Activated CD4-positive, alpha-beta T cell treated with anti-CD3 and anti-CD28 coated beads, Interleukin-2, amount 10 ng/mL, durations not matched to agents 24 days and 14 days (primary cell): ENCODE results near the gene GZMH. TPM values are rescaled to one million over a fixed set of nuclear protein-coding genes. Genes with fewer than 3 reads are reported as not detected.
A peak's percentile ranks its signal among the peaks of the same experiment; 100 is the strongest.
"Not testable (repeated sequence)": the region's sequence is repeated elsewhere in the genome, so short reads cannot be mapped to it uniquely, and the experiment has no call there.

Experiments
- DNase-seq: peaks from one replicate; pipeline ENCODE4 v3.0.0; 2022
- H3K27ac Mint-ChIP-seq: one replicate; pipeline ENCODE4 v1.8.0; 2022; ENCODE audit warnings: mild to moderate bottlenecking, mixed read lengths
- H3K27me3 Mint-ChIP-seq: one replicate; pipeline ENCODE4 v1.8.0; 2022; ENCODE audit warnings: mixed read lengths
- H3K36me3 Mint-ChIP-seq: one replicate; pipeline ENCODE4 v1.8.0; 2022; ENCODE audit warnings: low read depth, mild to moderate bottlenecking, mixed read lengths
- H3K4me1 Mint-ChIP-seq: one replicate; pipeline ENCODE4 v1.8.0; 2021; ENCODE audit warnings: mixed read lengths
- H3K4me3 Mint-ChIP-seq: one replicate; pipeline ENCODE4 v1.8.0; 2022; ENCODE audit warnings: mild to moderate bottlenecking, moderate library complexity, mixed read lengths
- H3K9me3 Mint-ChIP-seq: one replicate; pipeline ENCODE4 v1.8.0; 2021; ENCODE audit warnings: mixed read lengths
- intact Hi-C: fragments of 100-400 bp; cut with micrococcal nuclease; formaldehyde crosslinking; loops from one replicate; pipeline ENCODE4 v1.15.1; 2023
- total RNA-seq: library from RNA; stranded (reverse); gene quantifications from 2 replicates; pipeline ENCODE4 v1.2.3, GENCODE V29; 2022

Gene GZMH
- total RNA-seq, 1 donor from 2014 or later: 24.3 TPM

- H3K27ac Mint-ChIP-seq: no peak overlapping the region
These were observed 4.3 kb upstream of the GZMH start for GRCh38 chr14:24613747-24614146.

DNA sequence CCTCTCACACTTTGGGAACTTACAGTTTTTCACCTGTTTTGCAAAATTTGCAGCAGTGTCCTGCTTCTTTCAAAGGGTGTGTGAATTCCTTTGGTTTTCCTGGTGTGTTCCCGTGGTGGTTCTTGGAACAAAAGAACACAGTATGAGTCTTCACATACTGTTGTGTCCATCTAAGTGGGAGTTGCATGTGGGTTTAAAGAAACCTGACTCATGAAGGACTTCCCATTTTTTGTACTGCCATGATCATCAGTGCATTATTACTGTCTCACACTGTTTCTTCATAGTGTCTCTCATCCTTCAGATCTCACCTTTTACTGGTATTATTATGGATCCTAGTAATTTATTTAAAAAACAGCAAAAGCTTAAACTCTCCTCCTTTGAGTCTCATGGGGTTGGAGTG, 3.8 kb upstream of the GZMH start:
- Mint-ChIP-seq H3K4me1 (peaks cover 50% of the 10 kb centered on the region), H3K27ac (peak overlapping the region; percentile 51), H3K36me3 (no peaks in the 10 kb centered on the region), H3K9me3 (peaks cover 6% of the 10 kb centered on the region), H3K27me3 (no peaks in the 10 kb centered on the region), H3K4me3 (no peak overlapping the region)
- no peak for DNase-seq
- intact Hi-C loops: no loop called here

More at GRCh38 chr14:24613747-24614146, 4.3 kb upstream of the GZMH start:
- Mint-ChIP-seq H3K27me3 (peaks cover 1% of the 10 kb centered on the region), H3K36me3 (peaks cover 2% of the 10 kb centered on the region), H3K9me3 (peaks cover 11% of the 10 kb centered on the region), H3K4me3 (no peak overlapping the region), H3K4me1 (peaks cover 45% of the 10 kb centered on the region)
- DNase-seq: no peak
- intact Hi-C loops: no loop called here

- peaks cover 61% of the 10 kb centered on the region for H3K4me1 Mint-ChIP-seq
- H3K4me3 Mint-ChIP-seq: no peak overlapping the region
- H3K9me3 Mint-ChIP-seq: peaks cover 3% of the 10 kb centered on the region
- peaks cover 2% of the 10 kb centered on the region for H3K36me3 Mint-ChIP-seq
- peak; percentile 55 for DNase-seq
- H3K27ac Mint-ChIP-seq: no peak overlapping the region
- H3K27me3 Mint-ChIP-seq: no peaks in the 10 kb centered on the region
- intact Hi-C loops: no loop called here
These were observed 2.7 kb upstream of the GZMH start for GRCh38 chr14:24612196-24612595.

DNA sequence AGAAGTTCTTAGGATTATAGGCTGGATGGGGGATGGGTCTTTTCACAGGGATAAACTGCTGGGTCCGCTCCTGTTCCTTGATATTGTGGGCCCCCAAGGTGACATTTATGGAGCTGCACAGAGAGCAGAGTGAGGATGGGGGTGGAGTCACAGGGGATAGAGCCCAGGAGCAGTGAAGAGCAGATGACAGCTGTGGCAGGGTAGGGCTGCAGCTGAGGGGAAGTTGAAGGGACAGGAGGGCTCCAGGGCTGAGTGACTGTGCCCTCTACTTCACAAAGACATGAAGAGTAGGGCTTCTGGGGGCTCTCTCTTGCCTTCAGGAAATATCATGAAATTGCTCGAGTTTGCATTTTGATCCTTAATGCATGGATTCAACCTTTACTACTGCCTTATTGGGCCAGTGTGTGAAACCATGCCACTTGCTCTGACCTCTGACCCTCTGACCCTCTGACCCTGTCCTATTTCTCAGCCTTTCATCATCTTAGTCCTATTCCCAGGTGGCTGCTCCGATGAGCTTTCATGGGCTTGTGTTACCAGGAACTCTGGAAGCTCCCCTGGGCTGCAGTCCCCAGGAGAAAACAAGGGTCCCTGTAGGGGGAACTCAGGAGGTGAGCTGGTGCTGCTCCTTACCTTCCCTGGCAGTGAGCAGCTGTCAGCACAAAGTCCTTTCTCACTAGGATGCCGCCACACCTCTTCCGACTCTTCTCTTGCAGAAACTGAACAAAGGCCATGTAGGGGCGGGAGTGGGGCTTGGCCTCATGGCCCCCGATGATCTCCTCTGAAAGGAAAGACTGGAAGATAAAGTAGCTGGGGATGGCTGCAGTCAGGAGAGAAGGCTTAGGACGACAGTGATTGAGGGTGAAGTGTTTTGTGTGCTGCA, 1.6 kb downstream of the GZMH start:
- peak; percentile 62 for DNase-seq
- no peaks in the 10 kb centered on the region for H3K27me3 Mint-ChIP-seq
- peaks cover 2% of the 10 kb centered on the region for H3K36me3 Mint-ChIP-seq
- peaks cover 70% of the 10 kb centered on the region for H3K4me1 Mint-ChIP-seq
- H3K27ac Mint-ChIP-seq: peak overlapping the region; percentile 91
- intact Hi-C loops: no loop called here
- H3K9me3 Mint-ChIP-seq: peaks cover 2% of the 10 kb centered on the region
- peak overlapping the region; percentile 78 for H3K4me3 Mint-ChIP-seq

DNA sequence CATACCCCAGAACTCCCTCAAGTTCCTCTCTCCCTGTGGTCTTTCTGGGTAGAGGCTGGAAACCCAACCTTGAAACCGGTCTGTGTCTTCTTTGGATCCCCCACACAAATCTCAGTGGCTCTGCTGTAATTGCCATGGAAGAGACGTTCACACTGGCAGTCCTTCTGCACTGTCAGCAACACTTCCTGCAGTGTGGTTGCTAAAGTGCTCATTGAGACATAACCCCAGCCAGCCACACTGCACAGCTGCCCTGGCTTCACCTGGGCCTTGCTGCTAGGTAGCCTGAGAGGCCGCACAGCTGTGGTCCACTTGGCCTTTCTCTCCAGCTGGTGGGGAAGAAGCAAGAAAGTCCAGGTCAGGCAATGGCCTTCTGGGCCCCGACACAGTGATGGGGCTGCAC, 2.4 kb downstream of the GZMH start:
- H3K4me3 Mint-ChIP-seq: peak overlapping the region; percentile 78
- H3K4me1 Mint-ChIP-seq: peaks cover 62% of the 10 kb centered on the region
- peak; percentile 75 for DNase-seq
- peak overlapping the region; percentile 91 for H3K27ac Mint-ChIP-seq
- H3K27me3 Mint-ChIP-seq: no peaks in the 10 kb centered on the region
- intact Hi-C loops: no loop called here
- H3K9me3 Mint-ChIP-seq: no peaks in the 10 kb centered on the region
- peaks cover 2% of the 10 kb centered on the region for H3K36me3 Mint-ChIP-seq

GRCh38 chr14:24606297-24606696, 3.2 kb downstream of the GZMH start:
- peak; percentile 61 for DNase-seq
- Mint-ChIP-seq H3K27ac (peak overlapping the region; percentile 91), H3K4me3 (peak overlapping the region; percentile 78), H3K36me3 (peaks cover 2% of the 10 kb centered on the region), H3K9me3 (no peaks in the 10 kb centered on the region), H3K27me3 (no peaks in the 10 kb centered on the region), H3K4me1 (peaks cover 56% of the 10 kb centered on the region)
- intact Hi-C loops: no loop called here

DNA sequence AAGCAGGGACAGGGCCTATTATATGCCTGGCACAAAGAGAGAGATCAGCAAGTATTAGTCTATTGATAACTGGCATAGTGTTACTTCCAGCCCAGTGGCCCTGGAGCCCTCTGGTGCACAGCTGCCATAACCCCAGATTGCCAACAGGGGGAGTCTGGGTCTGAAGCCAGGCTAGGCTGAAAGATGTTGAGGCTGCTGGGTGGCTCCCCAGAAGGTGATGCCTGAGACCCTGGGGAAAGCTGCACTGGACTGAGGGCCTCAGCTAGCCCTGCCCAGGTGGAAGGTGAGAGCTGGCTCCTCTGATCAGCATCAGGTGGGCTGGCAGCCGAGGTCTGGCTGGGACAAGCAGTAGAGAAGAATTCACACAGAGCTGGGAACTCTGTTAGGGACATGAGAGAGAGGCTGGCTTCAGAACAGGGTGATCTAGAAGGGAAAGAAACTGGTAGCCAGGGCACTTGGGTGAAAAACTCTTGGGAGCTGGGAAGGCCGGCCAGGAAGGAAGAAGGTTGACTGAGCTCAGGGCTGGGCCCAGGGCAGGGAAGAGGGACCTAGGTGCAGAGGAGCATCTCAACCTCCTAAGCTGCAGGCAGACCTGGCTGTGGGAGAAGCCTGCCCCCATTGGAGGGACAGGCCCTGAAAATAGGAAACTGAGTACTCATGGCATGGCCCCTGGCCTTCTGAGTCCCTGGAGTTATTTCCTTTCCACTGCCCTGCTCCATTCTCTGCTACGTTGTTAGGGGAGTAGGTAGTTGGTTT, 3.9 kb downstream of the GZMH start:
- Mint-ChIP-seq H3K4me1 (peaks cover 56% of the 10 kb centered on the region), H3K9me3 (peaks cover 3% of the 10 kb centered on the region), H3K27ac (peak overlapping the region; percentile 91), H3K27me3 (no peaks in the 10 kb centered on the region), H3K4me3 (peak overlapping the region; percentile 78), H3K36me3 (peaks cover 2% of the 10 kb centered on the region)
- intact Hi-C loops: loop anchor here (1.0 kb wide), 2 partner anchors 69 to 74 kb away; no protein-coding TSS in a partner anchor
- DNase-seq: peak; percentile 93

- Mint-ChIP-seq H3K4me3 (no peak overlapping the region), H3K9me3 (peaks cover 23% of the 10 kb centered on the region), H3K4me1 (peaks cover 10% of the 10 kb centered on the region), H3K27ac (no peak overlapping the region), H3K36me3 (peaks cover 5% of the 10 kb centered on the region), H3K27me3 (peaks cover 12% of the 10 kb centered on the region)
- no peak for DNase-seq
- intact Hi-C loops: loop anchor here (5.0 kb wide), 1 partner anchor 35 kb away; the partner anchor contains the start of gene GZMB
These were observed 12.1 kb downstream of the GZMH start for GRCh38 chr14:24597403-24597802.

- Mint-ChIP-seq H3K4me3 (no peak overlapping the region), H3K9me3 (peaks cover 29% of the 10 kb centered on the region), H3K36me3 (peaks cover 5% of the 10 kb centered on the region), H3K27ac (peak overlapping the region; percentile 11), H3K27me3 (peaks cover 24% of the 10 kb centered on the region), H3K4me1 (peaks cover 10% of the 10 kb centered on the region)
- DNase-seq: no peak
- intact Hi-C loops: loop anchor here (5.0 kb wide), 1 partner anchor 37 kb away; the partner anchor contains the start of gene GZMB
These were observed 14.2 kb downstream of the GZMH start for GRCh38 chr14:24595073-24595808.

GRCh38 chr14:24591004-24591403, 18.5 kb downstream of the GZMH start:
- DNase-seq, H3K4me3 Mint-ChIP-seq, H3K27ac Mint-ChIP-seq, H3K4me1 Mint-ChIP-seq, H3K36me3 Mint-ChIP-seq, intact Hi-C loops: not testable (repeated sequence)
- peaks cover 18% of the 10 kb centered on the region for H3K27me3 Mint-ChIP-seq
- H3K9me3 Mint-ChIP-seq: peaks cover 24% of the 10 kb centered on the region

DNA sequence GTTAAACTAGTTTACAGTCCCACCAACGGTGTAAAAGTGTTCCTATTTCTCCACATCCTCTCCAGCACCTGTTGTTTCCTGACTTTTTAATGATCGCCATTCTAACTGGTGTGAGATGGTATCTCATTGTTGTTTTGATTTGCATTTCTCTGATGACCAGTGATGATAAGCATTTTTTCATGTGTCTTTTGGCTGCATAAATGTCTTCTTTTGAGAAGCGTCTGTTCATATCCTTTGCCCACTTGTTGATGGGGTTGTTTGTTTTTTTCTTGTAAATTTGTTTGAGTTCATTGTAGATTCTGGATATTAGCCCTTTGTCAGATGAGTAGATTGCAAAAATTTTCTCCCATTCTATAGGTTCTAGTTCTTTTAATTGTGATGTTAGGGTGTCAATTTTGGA, 25.1 kb downstream of the GZMH start:
- H3K27me3 Mint-ChIP-seq, DNase-seq, intact Hi-C loops, H3K4me3 Mint-ChIP-seq, H3K36me3 Mint-ChIP-seq, H3K4me1 Mint-ChIP-seq, H3K27ac Mint-ChIP-seq: not testable (repeated sequence)
- peaks cover 13% of the 10 kb centered on the region for H3K9me3 Mint-ChIP-seq

- H3K4me1 Mint-ChIP-seq: peaks cover 4% of the 10 kb centered on the region
- intact Hi-C loops: no loop called here
- H3K27ac Mint-ChIP-seq: no peak overlapping the region
- DNase-seq: no peak
- H3K4me3 Mint-ChIP-seq: no peak overlapping the region
- H3K27me3 Mint-ChIP-seq: peaks cover 10% of the 10 kb centered on the region
- no peaks in the 10 kb centered on the region for H3K36me3 Mint-ChIP-seq
- no peaks in the 10 kb centered on the region for H3K9me3 Mint-ChIP-seq
These were observed 30.9 kb downstream of the GZMH start for GRCh38 chr14:24578558-24578957.

DNA sequence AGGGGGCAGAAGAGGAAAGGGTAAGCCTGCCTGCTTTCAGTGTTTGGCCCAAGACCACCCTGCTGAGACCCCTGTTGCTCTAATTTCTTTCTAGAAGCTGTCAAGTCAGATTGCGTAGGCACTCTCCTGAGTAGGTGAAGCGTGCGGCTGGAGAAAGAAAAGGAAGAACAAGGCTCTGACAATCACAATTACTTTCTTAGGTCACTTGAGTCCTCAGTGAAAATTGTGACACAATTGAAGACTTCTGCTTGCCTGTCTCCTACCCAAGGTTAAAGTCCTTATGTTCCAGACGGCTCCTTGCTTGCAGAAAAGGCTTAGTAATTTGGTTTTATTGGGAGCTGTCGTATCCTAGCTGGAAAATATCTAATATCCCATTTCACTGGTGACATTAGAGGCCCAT, 32.7 kb downstream of the GZMH start:
- H3K4me1 Mint-ChIP-seq: peaks cover 4% of the 10 kb centered on the region
- H3K27me3 Mint-ChIP-seq: peaks cover 11% of the 10 kb centered on the region
- no peak overlapping the region for H3K27ac Mint-ChIP-seq
- H3K4me3 Mint-ChIP-seq: no peak overlapping the region
- DNase-seq: no peak
- intact Hi-C loops: no loop called here
- H3K9me3 Mint-ChIP-seq: no peaks in the 10 kb centered on the region
- H3K36me3 Mint-ChIP-seq: no peaks in the 10 kb centered on the region
